ENCODE data around the gene SYNGR1.
"Not testable (repeated sequence)": the region's sequence is repeated elsewhere in the genome, so short reads cannot be mapped to it uniquely, and the experiment has no call there.

SYNGR1 gene

GRCh38 chr22:39336411-39336810 lies 13.4 kb upstream of the SYNGR1 start:
- Histone ChIP-seq H3K27ac (no peak overlapping the region), H3K36me3 (no peaks in the 10 kb centered on the region), H3K4me1 (ENCODE audit: control insufficient read depth in 1 of 2, insufficient read depth in 1 of 2, low read depth in 1 of 2, low read length in 1 of 2) (peaks cover 0 to 4% of the 10 kb centered on the region in 2 experiments), H3K4me3 (ENCODE audit: low read depth in 1 of 2, low read length in 1 of 2) (no peak overlapping the region), H3K27me3 (no peaks in the 10 kb centered on the region), H3K9me3 (no peaks in the 10 kb centered on the region)
- TF ChIP-seq, protein P1, sequence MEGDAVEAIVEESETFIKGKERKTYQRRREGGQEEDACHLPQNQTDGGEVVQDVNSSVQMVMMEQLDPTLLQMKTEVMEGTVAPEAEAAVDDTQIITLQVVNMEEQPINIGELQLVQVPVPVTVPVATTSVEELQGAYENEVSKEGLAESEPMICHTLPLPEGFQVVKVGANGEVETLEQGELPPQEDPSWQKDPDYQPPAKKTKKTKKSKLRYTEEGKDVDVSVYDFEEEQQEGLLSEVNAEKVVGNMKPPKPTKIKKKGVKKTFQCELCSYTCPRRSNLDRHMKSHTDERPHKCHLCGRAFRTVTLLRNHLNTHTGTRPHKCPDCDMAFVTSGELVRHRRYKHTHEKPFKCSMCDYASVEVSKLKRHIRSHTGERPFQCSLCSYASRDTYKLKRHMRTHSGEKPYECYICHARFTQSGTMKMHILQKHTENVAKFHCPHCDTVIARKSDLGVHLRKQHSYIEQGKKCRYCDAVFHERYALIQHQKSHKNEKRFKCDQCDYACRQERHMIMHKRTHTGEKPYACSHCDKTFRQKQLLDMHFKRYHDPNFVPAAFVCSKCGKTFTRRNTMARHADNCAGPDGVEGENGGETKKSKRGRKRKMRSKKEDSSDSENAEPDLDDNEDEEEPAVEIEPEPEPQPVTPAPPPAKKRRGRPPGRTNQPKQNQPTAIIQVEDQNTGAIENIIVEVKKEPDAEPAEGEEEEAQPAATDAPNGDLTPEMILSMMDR (IDR thresholded peaks at IDR 0.05): no peak

GRCh38 chr22:39339775-39340174 lies 10.0 kb upstream of the SYNGR1 start:
- H3K27ac ChIP-seq; H3K9me3 ChIP-seq; H3K36me3 ChIP-seq; H3K27me3 ChIP-seq; H3K4me1 ChIP-seq (ENCODE audit: control insufficient read depth in 1 of 2, insufficient read depth in 1 of 2, low read depth in 1 of 2, low read length in 1 of 2); H3K4me3 ChIP-seq (ENCODE audit: low read depth in 1 of 2, low read length in 1 of 2): not testable (repeated sequence)

DNA sequence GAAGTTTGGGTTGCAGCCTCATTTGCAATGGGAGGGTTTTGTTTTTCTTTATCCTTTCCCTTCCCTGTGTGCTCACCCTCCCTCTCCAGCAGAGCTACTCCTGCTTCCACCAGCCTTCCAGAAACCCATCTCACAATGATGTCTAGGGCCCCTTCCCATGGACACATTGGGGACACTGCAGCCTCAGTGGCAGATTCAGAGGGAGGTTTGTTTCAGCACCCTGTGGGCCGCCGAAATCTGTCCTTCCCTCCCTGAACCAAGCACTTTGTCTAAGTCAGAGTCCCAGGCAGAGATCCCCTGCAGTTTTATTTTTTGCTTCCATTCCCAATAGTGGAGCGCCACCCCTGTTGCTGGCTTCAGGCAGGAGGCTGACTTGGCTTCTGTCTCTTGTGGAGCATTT lies 8.6 kb upstream of the SYNGR1 start:
- no peak overlapping the region for H3K4me3 ChIP-seq (ENCODE audit: low read depth in 1 of 2, low read length in 1 of 2)
- no peaks in the 10 kb centered on the region for H3K27me3 ChIP-seq
- H3K27ac ChIP-seq: no peak overlapping the region
- TF ChIP-seq, protein P1 (IDR thresholded peaks at IDR 0.05): no peak
- no peaks in the 10 kb centered on the region for H3K9me3 ChIP-seq
- H3K36me3 ChIP-seq: no peaks in the 10 kb centered on the region
- H3K4me1 ChIP-seq (ENCODE audit: control insufficient read depth in 1 of 2, insufficient read depth in 1 of 2, low read depth in 1 of 2, low read length in 1 of 2): peaks cover 4 to 5% of the 10 kb centered on the region in 2 experiments

- TF ChIP-seq, protein P1 (IDR thresholded peaks at IDR 0.05): no peak
- H3K4me3 ChIP-seq (ENCODE audit: low read depth in 1 of 2, low read length in 1 of 2): no peak overlapping the region
- no peak overlapping the region for H3K27ac ChIP-seq
- H3K27me3 ChIP-seq: no peaks in the 10 kb centered on the region
- no peaks in the 10 kb centered on the region for H3K9me3 ChIP-seq
- peaks cover 4 to 5% of the 10 kb centered on the region in 2 experiments for H3K4me1 ChIP-seq (ENCODE audit: control insufficient read depth in 1 of 2, insufficient read depth in 1 of 2, low read depth in 1 of 2, low read length in 1 of 2)
- H3K36me3 ChIP-seq: no peaks in the 10 kb centered on the region
Observed at GRCh38 chr22:39343259-39344045, 6.3 kb upstream of the SYNGR1 start.

DNA sequence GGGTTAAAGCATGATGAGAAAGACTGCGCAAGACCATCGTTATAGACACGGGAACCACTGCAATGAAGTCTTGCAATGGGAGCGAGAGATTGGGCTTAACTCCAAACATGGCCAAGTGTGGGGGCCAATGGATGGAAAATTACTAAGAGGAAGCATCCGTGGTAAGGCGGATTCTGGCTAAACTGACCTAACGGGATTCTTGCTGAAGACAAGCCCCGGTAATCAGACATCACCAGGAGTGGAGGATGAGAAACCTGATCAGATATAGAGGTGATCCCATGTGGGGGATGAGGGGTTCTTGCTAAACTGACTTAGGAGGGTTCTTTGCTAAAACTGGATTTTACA lies 5.8 kb upstream of the SYNGR1 start:
- no peak overlapping the region for H3K4me3 ChIP-seq (ENCODE audit: low read depth in 1 of 2, low read length in 1 of 2)
- H3K4me1 ChIP-seq (ENCODE audit: control insufficient read depth in 1 of 2, insufficient read depth in 1 of 2, low read depth in 1 of 2, low read length in 1 of 2): peaks cover 5 to 7% of the 10 kb centered on the region in 2 experiments
- TF ChIP-seq, protein P1 (IDR thresholded peaks at IDR 0.05): no peak
- H3K27ac ChIP-seq: no peak overlapping the region
- H3K27me3 ChIP-seq: no peaks in the 10 kb centered on the region
- H3K9me3 ChIP-seq: no peaks in the 10 kb centered on the region
- no peaks in the 10 kb centered on the region for H3K36me3 ChIP-seq

GRCh38 chr22:39345231-39345630 lies 4.6 kb upstream of the SYNGR1 start:
- H3K27me3 ChIP-seq: peaks cover 1% of the 10 kb centered on the region
- H3K36me3 ChIP-seq: no peaks in the 10 kb centered on the region
- H3K4me1 ChIP-seq (ENCODE audit: control insufficient read depth in 1 of 2, insufficient read depth in 1 of 2, low read depth in 1 of 2, low read length in 1 of 2): peaks cover 11 to 12% of the 10 kb centered on the region in 2 experiments
- no peaks in the 10 kb centered on the region for H3K9me3 ChIP-seq
- TF ChIP-seq, protein P1 (IDR thresholded peaks at IDR 0.05): no peak
- H3K27ac ChIP-seq: no peak overlapping the region
- no peak overlapping the region for H3K4me3 ChIP-seq (ENCODE audit: low read depth in 1 of 2, low read length in 1 of 2)
